CD4-positive, alpha-beta memory T cell (primary cell): ENCODE measurements around the gene CELF6. TPM values are rescaled to one million over a fixed set of nuclear protein-coding genes. Genes with fewer than 3 reads are reported as not detected.
A peak's percentile ranks its signal among the peaks of the same experiment; 100 is the strongest.

Experiments used
- CTCF ChIA-PET: fragments of 350-600 bp; sonication (Branson Sonifier 250); formaldehyde crosslinking; loops from one replicate; lab custom pipeline; 2021; ENCODE audit warnings: inconsistent platforms; ENCODE audit not compliant: partially characterized antibody; lab: Charles Lee
- POLR2A ChIA-PET: fragments of 350-600 bp; sonication (Branson Sonifier 250); formaldehyde crosslinking; loops from one replicate; lab custom pipeline; 2021; ENCODE audit not compliant: partially characterized antibody; lab: Charles Lee
- DNase-seq, 5 donors: peaks; one replicate each; pipeline versions ENCODE4 v3.0.0 to v3.0.0-alpha.2; 2020 to 2022; ENCODE audit warnings: mixed read lengths in 1 of 5
- H3K27ac ChIP-seq: one replicate; pipeline ENCODE4 v1.7.0; 2013; ENCODE audit warnings: low read depth, low read length
- H3K27me3 ChIP-seq: 2 replicates; pipeline ENCODE4 v1.7.0; 2013; ENCODE audit warnings: mild to moderate bottlenecking, low read length, moderate library complexity; ENCODE audit not compliant: insufficient read depth
- H3K36me3 ChIP-seq: 2 replicates; pipeline ENCODE4 v1.7.0; 2013; ENCODE audit warnings: mild to moderate bottlenecking, low read length, moderate library complexity; ENCODE audit not compliant: insufficient read depth
- H3K4me1 ChIP-seq: 2 replicates; pipeline ENCODE4 v1.7.0; 2013; ENCODE audit warnings: mild to moderate bottlenecking, low read length, moderate library complexity; ENCODE audit not compliant: insufficient read depth
- H3K4me3 ChIP-seq, 2 donors: one replicate each; pipeline ENCODE4 v1.7.0; 2013; ENCODE audit warnings: low read length in 2 of 2, mild to moderate bottlenecking in 1 of 2
- H3K9me3 ChIP-seq, 2 donors: one replicate each; pipeline ENCODE4 v1.7.0; 2013; ENCODE audit warnings: low read length in 2 of 2, control low read depth in 1 of 2; ENCODE audit not compliant: control insufficient read depth in 1 of 2
- H3K27ac Mint-ChIP-seq, 7 donors: one replicate each; pipeline ENCODE4 v1.8.0; 2020 to 2021; ENCODE audit warnings: mixed read lengths in 7 of 7, mild to moderate bottlenecking in 6 of 7, inconsistent platforms in 3 of 7, moderate library complexity in 3 of 7
- H3K27me3 Mint-ChIP-seq, 2 donors: one replicate each; pipeline ENCODE4 v1.8.0; 2020 to 2021; ENCODE audit warnings: mixed read lengths in 2 of 2
- H3K36me3 Mint-ChIP-seq, 2 donors: one replicate each; pipeline ENCODE4 v1.8.0; 2020 to 2021; ENCODE audit warnings: mixed read lengths in 2 of 2, inconsistent platforms in 1 of 2, mild to moderate bottlenecking in 1 of 2
- H3K4me1 Mint-ChIP-seq, 4 donors: one replicate each; pipeline ENCODE4 v1.8.0; 2020 to 2021; ENCODE audit warnings: mixed read lengths in 4 of 4, mild to moderate bottlenecking in 1 of 4
- H3K4me3 Mint-ChIP-seq, 8 donors: one replicate each; pipeline ENCODE4 v1.8.0; 2020 to 2021; ENCODE audit warnings: mixed read lengths in 8 of 8, mild to moderate bottlenecking in 7 of 8, moderate library complexity in 6 of 8, inconsistent platforms in 3 of 8
- H3K9me3 Mint-ChIP-seq, 8 donors: one replicate each; pipeline ENCODE4 v1.8.0; 2020 to 2021; ENCODE audit warnings: mixed read lengths in 8 of 8, mild to moderate bottlenecking in 5 of 8, inconsistent platforms in 3 of 8, moderate library complexity in 1 of 8
- intact Hi-C: fragments of 100-400 bp; cut with micrococcal nuclease; formaldehyde crosslinking; loops from one replicate; pipeline ENCODE4 v1.15.1; 2023
- polyA plus RNA-seq, 2 donors: library from polyadenylated mRNA; unstranded; fragments of 300-500 nt; fragmentation: Illumina TruSeq; gene quantifications; one replicate each; pipeline ENCODE4 v1.2.3, GENCODE V29; 2021
- total RNA-seq, 2 experiments: library from RNA; stranded (reverse); gene quantifications; one replicate each; pipeline ENCODE4 v1.2.3, GENCODE V29; 2021

Gene CELF6
- total and polyA plus RNA-seq, 4 experiments from 2014 or later, result 2.6 to 4.9 TPM; not detected in 2

- H3K36me3 Mint-ChIP-seq, result peaks cover 31 to 47% of the 10 kb centered on the region in 2 donors
- POLR2A ChIA-PET, result no interaction called here
- intact Hi-C loops, result loop anchor here (5.0 to 10.0 kb wide), 2 partner anchors 334 to 742 kb away; no protein-coding TSS in a partner anchor
Observed at GRCh38 chr15:72340366-72340765, 20.4 kb upstream of the CELF6 start.

DNA sequence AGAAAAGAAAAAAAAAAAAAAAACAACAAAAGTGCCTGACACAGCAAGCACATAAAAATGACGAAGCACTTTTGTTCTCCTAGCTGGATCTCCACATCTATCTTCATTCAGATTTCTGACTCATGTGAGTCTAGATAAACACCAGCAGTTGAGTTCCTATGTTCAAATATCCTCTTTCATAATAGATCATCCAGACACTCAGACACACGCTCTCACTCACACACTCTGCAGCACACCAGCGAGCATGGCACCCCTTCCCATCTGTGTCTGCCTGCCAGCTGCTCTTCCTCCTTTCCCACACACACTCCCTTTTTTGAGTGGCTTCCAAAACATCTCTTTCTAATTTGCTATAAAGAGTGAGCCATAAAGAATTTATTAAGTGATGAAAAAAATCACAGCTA is 19.8 kb upstream of the CELF6 start:
- no peak overlapping the region for H3K27ac ChIP-seq
- H3K9me3 Mint-ChIP-seq, result peaks cover 0 to 5% (median 0%) of the 10 kb centered on the region in 8 donors
- peaks cover 8% of the 10 kb centered on the region for H3K36me3 ChIP-seq
- ChIA-PET POLR2A (no interaction called here), CTCF (interaction anchor here (1.4 kb wide), 1 partner anchor 193 kb away, joined by 4 read pairs; no protein-coding TSS in a partner anchor)
- DNase-seq, result no peak
- no peak overlapping the region for H3K4me3 ChIP-seq
- H3K27me3 Mint-ChIP-seq, result no peaks in the 10 kb centered on the region
- no peaks in the 10 kb centered on the region for H3K4me1 ChIP-seq
- no peaks in the 10 kb centered on the region for H3K27me3 ChIP-seq
- intact Hi-C loops, result loop anchor here (5.0 to 10.0 kb wide), 2 partner anchors 335 to 743 kb away; no protein-coding TSS in a partner anchor
- no peaks in the 10 kb centered on the region for H3K9me3 ChIP-seq
- H3K27ac Mint-ChIP-seq, result peak overlapping the region in 1 of 7 donors; percentile 50
- H3K4me3 Mint-ChIP-seq, result no peak overlapping the region
- H3K36me3 Mint-ChIP-seq, result peaks cover 34 to 43% of the 10 kb centered on the region in 2 donors
- no peaks in the 10 kb centered on the region for H3K4me1 Mint-ChIP-seq

More at GRCh38 chr15:72340366-72340765, 20.4 kb upstream of the CELF6 start:
- Histone ChIP-seq H3K27ac (no peak overlapping the region), H3K4me3 (no peak overlapping the region), H3K36me3 (peaks cover 14% of the 10 kb centered on the region), H3K27me3 (no peaks in the 10 kb centered on the region), H3K9me3 (no peaks in the 10 kb centered on the region), H3K4me1 (no peaks in the 10 kb centered on the region)
- H3K4me3 Mint-ChIP-seq, result no peak overlapping the region
- no peak for DNase-seq
- peak overlapping the region in 1 of 7 donors; percentile 50 for H3K27ac Mint-ChIP-seq
- H3K27me3 Mint-ChIP-seq, result no peaks in the 10 kb centered on the region
- peaks cover 0 to 2% (median 0%) of the 10 kb centered on the region in 8 donors for H3K9me3 Mint-ChIP-seq
- CTCF ChIA-PET, result interaction anchor here (1.4 kb wide), 1 partner anchor 193 kb away, joined by 4 read pairs; no protein-coding TSS in a partner anchor
- H3K4me1 Mint-ChIP-seq, result no peaks in the 10 kb centered on the region

GRCh38 chr15:72338617-72339321 is 18.8 kb upstream of the CELF6 start:
- ChIA-PET CTCF (no interaction called here), POLR2A (no interaction called here)
- Mint-ChIP-seq H3K36me3 (peaks cover 36 to 40% of the 10 kb centered on the region in 2 donors), H3K27me3 (no peaks in the 10 kb centered on the region), H3K4me3 (no peak overlapping the region), H3K27ac (peak overlapping the region in 2 of 7 donors; percentile 20 to 70), H3K4me1 (no peaks in the 10 kb centered on the region), H3K9me3 (peaks cover 0 to 9% (median 0%) of the 10 kb centered on the region in 8 donors)
- DNase-seq, result no peak
- intact Hi-C loops, result no loop called here
- Histone ChIP-seq H3K4me1 (no peaks in the 10 kb centered on the region), H3K4me3 (no peak overlapping the region), H3K9me3 (no peaks in the 10 kb centered on the region), H3K27me3 (no peaks in the 10 kb centered on the region), H3K27ac (no peak overlapping the region), H3K36me3 (no peaks in the 10 kb centered on the region)

- H3K36me3 Mint-ChIP-seq, result peaks cover 31 to 40% of the 10 kb centered on the region in 2 donors
- no peak overlapping the region for H3K27ac ChIP-seq
Observed at GRCh38 chr15:72338148-72338547, 18.2 kb upstream of the CELF6 start.

DNA sequence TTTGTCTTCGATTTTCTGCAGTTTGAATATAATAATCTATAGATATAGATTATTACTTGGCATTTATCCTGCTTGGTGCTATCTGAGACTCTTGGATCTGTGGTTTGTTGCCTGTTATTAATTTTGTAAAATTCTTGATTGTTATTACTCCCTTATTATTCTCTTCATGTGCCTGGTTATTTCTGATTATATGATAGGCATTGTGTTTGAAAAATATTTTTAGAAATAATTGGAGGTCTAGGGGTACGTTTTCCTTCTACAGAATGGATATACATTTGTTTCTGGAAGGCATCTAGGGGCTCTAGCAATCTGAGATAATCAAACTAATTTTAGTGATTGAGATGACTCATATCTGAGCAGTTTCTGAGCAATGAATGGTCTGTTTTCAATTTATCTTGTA is 14.9 kb upstream of the CELF6 start:
- Histone ChIP-seq H3K4me1 (no peaks in the 10 kb centered on the region), H3K27ac (no peak overlapping the region), H3K9me3 (no peaks in the 10 kb centered on the region), H3K4me3 (no peak overlapping the region), H3K27me3 (no peaks in the 10 kb centered on the region), H3K36me3 (no peaks in the 10 kb centered on the region)
- no peak for DNase-seq
- ChIA-PET CTCF (no interaction called here), POLR2A (no interaction called here)
- no peaks in the 10 kb centered on the region for H3K4me1 Mint-ChIP-seq
- no peaks in the 10 kb centered on the region for H3K27me3 Mint-ChIP-seq
- no peak overlapping the region for H3K4me3 Mint-ChIP-seq
- peaks cover 0 to 9% (median 0%) of the 10 kb centered on the region in 8 donors for H3K9me3 Mint-ChIP-seq
- H3K36me3 Mint-ChIP-seq, result peaks cover 26 to 44% of the 10 kb centered on the region in 2 donors
- no peak overlapping the region for H3K27ac Mint-ChIP-seq
- intact Hi-C loops, result no loop called here

More at GRCh38 chr15:72338148-72338547, 18.2 kb upstream of the CELF6 start:
- Histone ChIP-seq H3K27me3 (no peaks in the 10 kb centered on the region), H3K4me1 (no peaks in the 10 kb centered on the region), H3K36me3 (no peaks in the 10 kb centered on the region), H3K4me3 (no peak overlapping the region), H3K9me3 (no peaks in the 10 kb centered on the region)
- no peak overlapping the region for H3K4me3 Mint-ChIP-seq
- no peak for DNase-seq
- peaks cover 0 to 9% (median 0%) of the 10 kb centered on the region in 8 donors for H3K9me3 Mint-ChIP-seq
- intact Hi-C loops, result no loop called here
- no peaks in the 10 kb centered on the region for H3K27me3 Mint-ChIP-seq
- H3K4me1 Mint-ChIP-seq, result no peaks in the 10 kb centered on the region
- POLR2A ChIA-PET, result no interaction called here
- CTCF ChIA-PET, result no interaction called here
- H3K27ac Mint-ChIP-seq, result peak overlapping the region in 2 of 7 donors; percentile 70 to 77

DNA sequence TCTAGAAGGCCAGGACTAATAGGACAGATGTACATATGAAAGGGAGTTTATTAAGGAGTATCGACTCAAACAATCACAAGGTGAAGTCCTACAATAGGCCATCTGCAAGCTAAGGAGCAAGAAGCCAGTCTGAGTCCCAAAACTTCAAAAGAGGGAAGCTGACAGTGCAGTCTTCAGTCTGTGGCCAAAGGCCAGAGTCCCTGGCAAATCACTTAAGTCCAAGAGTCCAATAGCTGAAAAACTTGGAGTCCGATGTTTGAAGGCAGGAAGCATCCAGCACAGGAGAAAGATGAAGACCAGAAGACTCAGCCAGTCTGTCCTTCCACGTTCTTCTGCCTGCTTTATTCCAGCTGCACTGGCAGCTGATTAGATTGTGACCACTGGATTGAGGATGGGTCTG is 11.1 kb upstream of the CELF6 start:
- no peaks in the 10 kb centered on the region for H3K9me3 ChIP-seq
- H3K27me3 ChIP-seq, result no peaks in the 10 kb centered on the region
- no peaks in the 10 kb centered on the region for H3K4me1 ChIP-seq
- H3K36me3 ChIP-seq, result no peaks in the 10 kb centered on the region
- peaks cover 23 to 50% of the 10 kb centered on the region in 2 donors for H3K36me3 Mint-ChIP-seq
- intact Hi-C loops, result no loop called here
- DNase-seq, result no peak
- H3K27ac Mint-ChIP-seq, result no peak overlapping the region
- no peak overlapping the region for H3K27ac ChIP-seq
- H3K4me3 Mint-ChIP-seq, result no peak overlapping the region
- ChIA-PET CTCF (interaction anchor here (1.1 kb wide), 1 partner anchor 129 kb away, joined by 3 read pairs; no protein-coding TSS in a partner anchor), POLR2A (no interaction called here)
- peaks cover 0 to 9% (median 0%) of the 10 kb centered on the region in 8 donors for H3K9me3 Mint-ChIP-seq
- H3K27me3 Mint-ChIP-seq, result no peaks in the 10 kb centered on the region
- no peaks in the 10 kb centered on the region for H3K4me1 Mint-ChIP-seq
- H3K4me3 ChIP-seq, result no peak overlapping the region

DNA sequence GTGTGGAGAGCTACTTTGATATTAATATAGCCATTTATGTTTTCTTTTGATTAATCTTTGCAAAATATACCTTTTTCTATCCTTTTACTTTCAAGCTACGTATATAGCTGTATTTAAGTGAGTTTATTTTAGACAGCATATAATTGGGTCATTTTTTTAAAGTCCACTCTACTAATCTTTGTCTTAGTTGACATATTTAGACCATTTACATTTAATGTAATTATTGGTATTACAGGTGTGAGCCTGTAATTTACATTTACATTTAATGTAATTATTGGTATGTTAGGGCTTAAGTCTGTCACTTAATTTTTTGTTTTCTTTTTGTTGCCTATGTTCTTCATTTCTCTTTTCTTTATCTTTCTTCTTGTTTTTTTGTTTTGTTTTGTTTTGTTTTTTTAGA is 3.8 kb upstream of the CELF6 start:
- H3K9me3 Mint-ChIP-seq, result peaks cover 0 to 13% (median 7%) of the 10 kb centered on the region in 8 donors
- no peaks in the 10 kb centered on the region for H3K27me3 Mint-ChIP-seq
- ChIA-PET CTCF (interaction anchor here (2.2 kb wide), 1 partner anchor 11 kb away, joined by 10 read pairs; no protein-coding TSS in a partner anchor), POLR2A (no interaction called here)
- H3K27ac ChIP-seq, result no peak overlapping the region
- no peak overlapping the region for H3K4me3 Mint-ChIP-seq
- no peaks in the 10 kb centered on the region for H3K36me3 ChIP-seq
- no peak for DNase-seq
- H3K36me3 Mint-ChIP-seq, result peaks cover 18 to 28% of the 10 kb centered on the region in 2 donors
- peaks cover 15% of the 10 kb centered on the region for H3K4me1 ChIP-seq
- no peak overlapping the region for H3K4me3 ChIP-seq
- peaks cover 13 to 23% (median 17%) of the 10 kb centered on the region in 4 donors for H3K4me1 Mint-ChIP-seq
- H3K9me3 ChIP-seq, result no peaks in the 10 kb centered on the region
- intact Hi-C loops, result no loop called here
- H3K27ac Mint-ChIP-seq, result no peak overlapping the region
- H3K27me3 ChIP-seq, result no peaks in the 10 kb centered on the region
